ENCODE results near the gene UXS1. TPM values are rescaled to one million over a fixed set of nuclear protein-coding genes. Genes with fewer than 3 reads are reported as not detected.

The UXS1 gene
- total RNA-seq, 1 donor from 2014 or later = 60.7 TPM

DNA sequence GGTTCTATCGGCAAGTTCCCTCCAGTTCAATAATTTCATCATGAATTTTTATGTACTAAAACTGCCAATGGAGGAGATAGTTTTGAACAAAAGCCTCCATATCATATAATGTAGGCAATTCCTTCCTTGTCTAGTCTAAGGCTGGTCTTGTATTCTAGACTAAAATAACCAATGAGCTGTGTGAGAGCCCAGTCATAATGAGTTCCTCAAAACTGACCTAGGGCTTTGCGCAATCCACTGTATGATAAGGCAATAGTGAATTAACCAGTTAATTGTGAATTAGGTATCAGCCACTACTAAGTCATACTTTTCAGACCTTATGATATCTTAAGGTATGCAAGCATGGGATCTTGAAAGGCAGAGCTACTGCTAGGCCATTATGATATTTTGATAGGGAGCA lies 7.6 kb upstream of the UXS1 start:
- Mint-ChIP-seq H3K27ac (no peak overlapping the region), H3K4me3 (ENCODE audit: low read depth) (no peak overlapping the region), H3K9me3 (ENCODE audit: low read depth) (no peaks in the 10 kb centered on the region), H3K36me3 (ENCODE audit: insufficient read depth) (no peaks in the 10 kb centered on the region), H3K27me3 (peaks cover 5% of the 10 kb centered on the region), H3K4me1 (ENCODE audit: low read depth) (no peaks in the 10 kb centered on the region)
- TF ChIP-seq, protein P1, sequence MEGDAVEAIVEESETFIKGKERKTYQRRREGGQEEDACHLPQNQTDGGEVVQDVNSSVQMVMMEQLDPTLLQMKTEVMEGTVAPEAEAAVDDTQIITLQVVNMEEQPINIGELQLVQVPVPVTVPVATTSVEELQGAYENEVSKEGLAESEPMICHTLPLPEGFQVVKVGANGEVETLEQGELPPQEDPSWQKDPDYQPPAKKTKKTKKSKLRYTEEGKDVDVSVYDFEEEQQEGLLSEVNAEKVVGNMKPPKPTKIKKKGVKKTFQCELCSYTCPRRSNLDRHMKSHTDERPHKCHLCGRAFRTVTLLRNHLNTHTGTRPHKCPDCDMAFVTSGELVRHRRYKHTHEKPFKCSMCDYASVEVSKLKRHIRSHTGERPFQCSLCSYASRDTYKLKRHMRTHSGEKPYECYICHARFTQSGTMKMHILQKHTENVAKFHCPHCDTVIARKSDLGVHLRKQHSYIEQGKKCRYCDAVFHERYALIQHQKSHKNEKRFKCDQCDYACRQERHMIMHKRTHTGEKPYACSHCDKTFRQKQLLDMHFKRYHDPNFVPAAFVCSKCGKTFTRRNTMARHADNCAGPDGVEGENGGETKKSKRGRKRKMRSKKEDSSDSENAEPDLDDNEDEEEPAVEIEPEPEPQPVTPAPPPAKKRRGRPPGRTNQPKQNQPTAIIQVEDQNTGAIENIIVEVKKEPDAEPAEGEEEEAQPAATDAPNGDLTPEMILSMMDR (IDR thresholded peaks at IDR 0.05; ENCODE audit: unreplicated experiment) = no peak
- DNase-seq (ENCODE audit: low spot score, unreplicated experiment) = no peak

DNA sequence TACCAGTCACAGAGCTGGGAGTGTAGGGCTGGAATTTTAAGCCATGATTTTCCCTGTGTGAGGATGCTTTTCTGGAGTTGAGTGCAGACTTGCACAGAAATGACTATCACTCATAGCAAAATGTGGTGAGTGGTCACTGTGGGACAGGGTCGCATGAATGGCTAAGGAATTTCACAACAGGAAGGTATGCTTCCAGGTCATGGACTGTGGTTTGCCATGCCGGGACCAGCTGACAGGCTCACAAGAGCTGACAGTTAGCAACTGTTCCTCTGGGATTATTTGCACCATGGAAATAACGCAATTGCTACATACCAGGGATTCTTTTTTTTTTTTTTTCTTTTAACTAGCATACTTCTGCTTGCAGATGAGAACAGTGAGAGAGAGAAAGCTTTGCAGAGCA lies 3.8 kb upstream of the UXS1 start:
- Mint-ChIP-seq H3K4me3 (ENCODE audit: low read depth) (no peak overlapping the region), H3K36me3 (ENCODE audit: insufficient read depth) (no peaks in the 10 kb centered on the region)
- TF ChIP-seq, protein P1 (IDR thresholded peaks at IDR 0.05; ENCODE audit: unreplicated experiment) = no peak

DNA sequence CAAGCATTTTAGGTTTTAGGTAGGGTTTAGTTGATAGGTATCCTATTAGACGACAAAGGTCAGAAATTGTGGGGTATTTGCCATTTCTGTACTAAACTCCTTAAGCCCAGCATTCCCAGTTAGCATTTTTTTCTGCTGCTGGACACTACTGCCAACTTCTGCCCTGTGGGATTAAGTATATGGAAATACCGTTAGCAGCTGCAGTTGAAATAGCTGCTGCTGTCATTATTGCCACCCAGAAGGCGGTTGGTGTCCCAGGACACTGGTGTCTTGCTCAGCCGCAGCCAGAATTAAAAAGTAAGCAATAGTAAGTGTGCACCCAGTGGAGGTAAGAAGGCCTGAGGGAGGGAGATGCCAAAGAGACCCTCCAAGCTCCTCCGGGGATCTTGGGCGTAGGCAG lies 1.9 kb upstream of the UXS1 start:
- Mint-ChIP-seq H3K4me3 (ENCODE audit: low read depth) (no peak overlapping the region), H3K4me1 (ENCODE audit: low read depth) (peaks cover 21% of the 10 kb centered on the region), H3K9me3 (ENCODE audit: low read depth) (no peaks in the 10 kb centered on the region), H3K27ac (no peak overlapping the region), H3K27me3 (peaks cover 4% of the 10 kb centered on the region), H3K36me3 (ENCODE audit: insufficient read depth) (no peaks in the 10 kb centered on the region)
- DNase-seq (ENCODE audit: low spot score, unreplicated experiment) = no peak
- TF ChIP-seq, protein P1 (IDR thresholded peaks at IDR 0.05; ENCODE audit: unreplicated experiment) = no peak

More for the DNA sequence above, 3.8 kb upstream of the UXS1 start:
- Mint-ChIP-seq H3K9me3 (ENCODE audit: low read depth) (no peaks in the 10 kb centered on the region), H3K27me3 (peaks cover 5% of the 10 kb centered on the region), H3K27ac (no peak overlapping the region), H3K4me1 (ENCODE audit: low read depth) (peaks cover 5% of the 10 kb centered on the region)
- no peak for DNase-seq (ENCODE audit: low spot score, unreplicated experiment)

DNA sequence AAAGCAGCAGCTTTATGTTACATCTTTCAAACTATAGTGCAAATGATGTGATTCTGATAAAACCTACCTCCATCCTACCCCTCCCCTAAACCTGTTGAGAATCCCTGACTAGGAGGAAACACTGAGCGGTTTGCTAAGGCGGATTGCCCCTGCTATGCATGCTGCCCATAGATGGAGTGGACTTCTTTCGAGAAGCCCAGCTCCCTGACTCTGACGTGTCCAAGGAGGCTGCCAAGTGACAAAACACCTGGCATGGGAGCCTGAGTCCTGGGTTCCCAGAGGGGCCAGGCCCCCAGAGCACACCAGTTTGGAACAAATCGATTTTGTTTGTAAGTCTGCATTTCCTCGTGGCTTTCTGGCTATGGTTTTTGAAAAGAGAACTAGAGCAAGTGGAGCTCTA lies 1.4 kb upstream of the UXS1 start:
- Mint-ChIP-seq H3K27ac (no peak overlapping the region), H3K4me3 (ENCODE audit: low read depth) (peak overlapping the region; percentile 87), H3K36me3 (ENCODE audit: insufficient read depth) (no peaks in the 10 kb centered on the region), H3K9me3 (ENCODE audit: low read depth) (no peaks in the 10 kb centered on the region), H3K27me3 (no peaks in the 10 kb centered on the region), H3K4me1 (ENCODE audit: low read depth) (peaks cover 23% of the 10 kb centered on the region)
- no peak for DNase-seq (ENCODE audit: low spot score, unreplicated experiment)
- TF ChIP-seq, protein P1 (IDR thresholded peaks at IDR 0.05; ENCODE audit: unreplicated experiment) = no peak

DNA sequence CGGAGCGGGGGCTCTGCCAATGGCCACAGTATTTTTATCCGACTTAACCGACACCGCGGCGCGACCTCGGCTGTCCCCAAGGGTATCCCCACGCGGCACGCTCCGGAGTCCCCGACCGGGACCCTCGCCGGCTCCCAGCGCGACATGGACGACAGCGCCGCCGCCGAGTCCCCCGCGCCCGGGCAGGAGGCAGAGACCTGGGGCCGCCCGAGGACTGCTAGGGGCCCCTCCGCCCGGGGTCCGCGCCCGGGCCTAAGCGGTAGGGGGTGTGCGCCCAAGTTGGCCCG lies 468 bp downstream of the UXS1 start:
- no peaks in the 10 kb centered on the region for H3K27me3 Mint-ChIP-seq
- TF ChIP-seq, protein P1 (IDR thresholded peaks at IDR 0.05; ENCODE audit: unreplicated experiment) = no peak
- no peaks in the 10 kb centered on the region for H3K36me3 Mint-ChIP-seq (ENCODE audit: insufficient read depth)
- H3K27ac Mint-ChIP-seq = no peak overlapping the region
- peak overlapping the region; percentile 80 for H3K4me3 Mint-ChIP-seq (ENCODE audit: low read depth)
- no peak for DNase-seq (ENCODE audit: low spot score, unreplicated experiment)
- H3K9me3 Mint-ChIP-seq (ENCODE audit: low read depth) = no peaks in the 10 kb centered on the region
- peaks cover 23% of the 10 kb centered on the region for H3K4me1 Mint-ChIP-seq (ENCODE audit: low read depth)

All from progenitor cell of endocrine pancreas (in vitro differentiated cells).